Activated B cell treated with CpG ODN at 0.5 μM for 24 hours (primary cell): ENCODE data around the gene PTPRD. TPM values are rescaled to one million over a fixed set of nuclear protein-coding genes. Genes with fewer than 3 reads are reported as not detected.
A peak's percentile ranks its signal among the peaks of the same experiment; 100 is the strongest.

Source experiments
- ATAC-seq: fragments of 200-7000 bp; cut with Tn5 transposase; one replicate; pipeline ENCODE4 v1.10.0; 2021; ENCODE audit warnings: low read depth, mild to moderate bottlenecking, moderate library complexity
- CTCF ChIA-PET: fragments of 350-600 bp; sonication (Branson Sonifier 250); formaldehyde crosslinking; loops from one replicate; lab custom pipeline; 2021; ENCODE audit warnings: antibody characterized with exemption; lab: Charles Lee
- POLR2A ChIA-PET: fragments of 350-600 bp; sonication (Branson Sonifier 250); formaldehyde crosslinking; loops from one replicate; lab custom pipeline; 2021; ENCODE audit warnings: antibody characterized with exemption; lab: Charles Lee
- DNase-seq: peaks from one replicate; pipeline ENCODE4 v3.0.0; 2022
- H3K27ac Mint-ChIP-seq: one replicate; pipeline ENCODE4 v1.8.0; 2020; ENCODE audit warnings: mixed read lengths
- H3K27me3 Mint-ChIP-seq: one replicate; pipeline ENCODE4 v1.8.0; 2021; ENCODE audit warnings: mixed read lengths
- H3K36me3 Mint-ChIP-seq: one replicate; pipeline ENCODE4 v1.8.0; 2021; ENCODE audit warnings: low read depth, mixed read lengths
- H3K4me1 Mint-ChIP-seq: one replicate; pipeline ENCODE4 v1.8.0; 2021; ENCODE audit warnings: mixed read lengths
- H3K4me3 Mint-ChIP-seq: one replicate; pipeline ENCODE4 v1.8.0; 2020; ENCODE audit warnings: mild to moderate bottlenecking, mixed read lengths
- H3K9me3 Mint-ChIP-seq: one replicate; pipeline ENCODE4 v1.8.0; 2020; ENCODE audit warnings: mixed read lengths
- CTCF ChIP-seq: fragments of 200-600 bp; IDR thresholded peaks from one replicate; pipeline ENCODE4 v1.8.0; 2022; ENCODE audit warnings: antibody characterized with exemption, mild to moderate bottlenecking
- intact Hi-C: fragments of 100-400 bp; cut with micrococcal nuclease; formaldehyde crosslinking; loops from one replicate; pipeline ENCODE4 v1.15.1; 2024
- total RNA-seq: library from RNA; stranded (reverse); gene quantifications from 2 replicates; pipeline ENCODE4 v1.2.3, GENCODE V29; 2022

PTPRD gene
- total RNA-seq, 1 donor from 2014 or later = 0.04 TPM

DNA sequence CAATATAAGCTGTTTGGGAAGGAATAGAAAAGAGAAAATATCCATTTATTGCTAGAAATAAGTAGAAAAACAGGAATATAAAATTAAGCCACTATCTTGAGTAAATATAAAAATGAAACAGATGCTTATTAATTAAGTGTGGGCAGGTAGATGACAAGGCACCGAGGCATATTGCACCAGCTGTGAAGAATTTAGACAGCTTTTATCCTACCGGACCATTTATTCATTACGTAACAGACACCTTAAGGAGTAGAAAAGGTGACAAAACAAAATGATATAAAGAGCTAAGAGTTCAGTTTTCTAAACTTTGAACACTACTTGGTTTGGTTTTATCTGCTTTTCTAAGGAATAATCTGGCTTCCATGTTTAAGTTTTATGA, 404.1 kb downstream of the PTPRD start:
- intact Hi-C loops = no loop called here
- DNase-seq (no peak), ATAC-seq (peak; percentile 54)
- ChIA-PET CTCF (no interaction called here), POLR2A (no interaction called here)
- no peaks in the 10 kb centered on the region for H3K36me3 Mint-ChIP-seq
- H3K27ac Mint-ChIP-seq = peak overlapping the region; percentile 68
- peak overlapping the region; percentile 81 for H3K4me3 Mint-ChIP-seq
- no peaks in the 10 kb centered on the region for H3K27me3 Mint-ChIP-seq
- H3K9me3 Mint-ChIP-seq = no peaks in the 10 kb centered on the region
- H3K4me1 Mint-ChIP-seq = peaks cover 14% of the 10 kb centered on the region
- no peak for TF ChIP-seq CTCF

DNA sequence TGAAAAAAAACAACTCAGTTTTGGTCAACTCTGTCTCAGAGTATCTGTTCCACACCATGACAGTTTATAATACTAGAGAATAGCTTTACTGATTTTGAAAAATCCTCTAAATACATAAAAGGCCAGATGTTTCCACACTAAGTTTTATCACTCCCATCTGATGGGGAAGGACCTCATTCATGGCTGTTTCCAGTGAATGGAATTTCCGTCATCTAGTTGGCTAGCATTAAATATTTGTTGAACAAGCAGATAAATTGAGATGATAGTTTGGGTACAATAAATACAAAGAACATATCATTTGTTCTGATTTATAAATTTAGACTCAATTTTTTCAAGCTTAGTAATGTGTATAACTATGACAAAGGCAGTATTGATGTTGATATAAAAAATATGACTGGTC, 408.5 kb downstream of the PTPRD start:
- ATAC-seq (no peak), DNase-seq (no peak)
- POLR2A ChIA-PET = no interaction called here
- H3K4me3 Mint-ChIP-seq = no peak overlapping the region
- H3K4me1 Mint-ChIP-seq = peaks cover 14% of the 10 kb centered on the region
- no peaks in the 10 kb centered on the region for H3K27me3 Mint-ChIP-seq
- CTCF ChIA-PET = no interaction called here
- H3K36me3 Mint-ChIP-seq = no peaks in the 10 kb centered on the region
- no peaks in the 10 kb centered on the region for H3K9me3 Mint-ChIP-seq
- intact Hi-C loops = no loop called here
- no peak overlapping the region for H3K27ac Mint-ChIP-seq
- TF ChIP-seq CTCF = no peak

DNA sequence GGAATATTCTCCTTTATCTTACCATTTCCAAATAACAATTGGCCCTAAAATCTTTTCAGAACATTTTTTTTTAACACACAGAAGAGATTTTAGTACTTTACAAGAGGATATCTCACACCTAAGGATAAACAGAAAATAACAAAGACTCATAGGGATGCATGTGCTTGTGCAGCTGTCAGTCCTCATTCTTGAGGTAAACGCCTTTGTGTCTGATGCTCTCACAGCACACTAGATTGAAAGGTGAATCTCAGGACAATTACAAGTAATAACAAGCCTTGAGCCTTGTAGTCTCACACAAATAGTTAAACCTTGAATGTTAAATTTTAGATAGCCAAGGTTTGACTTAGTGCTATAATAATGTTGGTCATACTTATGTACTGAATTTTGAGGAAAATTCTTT, 439.2 kb downstream of the PTPRD start:
- no peak for ATAC-seq
- TF ChIP-seq CTCF = no peak
- Mint-ChIP-seq H3K4me3 (no peak overlapping the region), H3K36me3 (no peaks in the 10 kb centered on the region), H3K27me3 (no peaks in the 10 kb centered on the region), H3K4me1 (no peaks in the 10 kb centered on the region), H3K9me3 (no peaks in the 10 kb centered on the region), H3K27ac (no peak overlapping the region)
- POLR2A ChIA-PET = no interaction called here
- CTCF ChIA-PET = no interaction called here
- intact Hi-C loops = no loop called here
- no peak for DNase-seq

DNA sequence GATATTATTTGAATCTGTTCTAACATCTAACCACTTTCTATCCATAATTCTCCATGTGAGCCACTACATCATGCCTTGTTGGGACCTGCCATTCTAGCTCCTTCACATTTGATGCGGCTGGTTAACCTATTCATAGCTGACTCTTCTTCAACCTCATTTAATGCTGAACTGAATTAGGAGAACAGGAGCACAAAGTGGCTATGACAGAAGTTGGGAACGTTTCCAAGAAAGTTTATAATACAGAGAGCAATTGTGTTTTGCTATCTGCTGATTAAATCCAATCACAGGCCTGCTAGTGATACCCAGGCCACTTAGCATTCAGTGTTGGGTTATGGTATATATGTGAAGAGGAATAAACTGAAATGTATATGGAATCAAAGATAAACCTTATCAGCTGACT, 440.3 kb downstream of the PTPRD start:
- ATAC-seq (no peak), DNase-seq (no peak)
- intact Hi-C loops = no loop called here
- ChIA-PET POLR2A (no interaction called here), CTCF (no interaction called here)
- Mint-ChIP-seq H3K27me3 (no peaks in the 10 kb centered on the region), H3K27ac (no peak overlapping the region), H3K9me3 (no peaks in the 10 kb centered on the region), H3K36me3 (no peaks in the 10 kb centered on the region), H3K4me3 (no peak overlapping the region), H3K4me1 (no peaks in the 10 kb centered on the region)
- TF ChIP-seq CTCF = no peak

DNA sequence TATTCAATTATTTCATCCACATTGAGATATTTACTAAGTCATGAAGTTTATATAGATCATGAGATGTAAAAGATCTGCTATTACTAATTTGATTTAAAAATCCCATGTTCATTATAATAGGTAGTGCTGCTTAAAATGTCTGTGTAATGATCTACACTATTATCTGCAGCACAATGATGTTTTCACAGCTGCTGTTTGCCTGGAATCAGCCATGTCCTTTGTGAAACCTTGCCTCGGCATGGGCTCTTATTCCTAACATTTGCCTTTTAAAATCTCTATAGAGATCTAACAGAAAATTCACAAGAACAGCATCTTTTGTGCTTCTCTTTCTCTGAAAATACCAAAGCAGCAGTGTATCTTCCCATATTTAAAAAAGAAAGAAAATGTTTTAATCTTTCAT, 444.6 kb downstream of the PTPRD start:
- Mint-ChIP-seq H3K36me3 (no peaks in the 10 kb centered on the region), H3K9me3 (no peaks in the 10 kb centered on the region), H3K27me3 (no peaks in the 10 kb centered on the region), H3K4me1 (no peaks in the 10 kb centered on the region), H3K27ac (no peak overlapping the region), H3K4me3 (no peak overlapping the region)
- intact Hi-C loops = no loop called here
- ATAC-seq (no peak), DNase-seq (no peak)
- ChIA-PET CTCF (no interaction called here), POLR2A (no interaction called here)
- no peak for TF ChIP-seq CTCF
